DMS153 treated with DMSO at 0.1 percent for 48 hours (cell line): ENCODE measurements around the gene LCN9.
"Not testable (repeated sequence)": the region's sequence is repeated elsewhere in the genome, so short reads cannot be mapped to it uniquely, and the experiment has no call there.

Experiments
- DNase-seq: peaks from one replicate; lab custom pipeline; 2025; ENCODE audit not compliant: unreplicated experiment; lab: John Stamatoyannopoulos, UW

LCN9 gene

DNA sequence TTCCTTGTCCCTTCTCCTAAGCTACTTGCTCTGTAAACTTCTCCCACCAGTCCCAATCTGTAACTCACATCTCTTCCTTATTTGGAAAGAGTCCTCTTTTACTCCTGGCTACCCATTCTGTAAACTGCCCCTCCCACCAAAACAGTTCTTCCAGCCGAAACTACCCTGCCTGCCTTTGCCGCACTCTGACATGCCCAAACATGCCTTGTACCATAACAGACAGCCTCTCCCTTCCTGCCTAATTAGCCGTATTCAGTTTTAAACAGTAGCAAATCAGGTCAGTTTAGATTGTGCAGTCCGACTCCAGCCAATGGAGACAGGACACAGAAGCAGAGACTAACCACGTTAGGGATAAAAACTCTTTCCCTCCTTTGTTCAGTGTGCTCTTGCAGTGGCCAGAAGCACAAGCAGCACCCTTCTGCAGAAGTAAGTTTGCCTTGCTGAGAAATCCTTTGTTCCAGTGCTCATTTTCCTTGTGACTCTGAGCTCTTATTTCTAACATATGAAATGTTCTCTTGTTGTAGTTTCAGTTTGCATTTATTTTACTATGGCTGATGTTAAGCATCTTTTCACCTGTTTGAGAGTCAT lies 18.4 kb upstream of the LCN9 start:
- DNase-seq = no peak

DNA sequence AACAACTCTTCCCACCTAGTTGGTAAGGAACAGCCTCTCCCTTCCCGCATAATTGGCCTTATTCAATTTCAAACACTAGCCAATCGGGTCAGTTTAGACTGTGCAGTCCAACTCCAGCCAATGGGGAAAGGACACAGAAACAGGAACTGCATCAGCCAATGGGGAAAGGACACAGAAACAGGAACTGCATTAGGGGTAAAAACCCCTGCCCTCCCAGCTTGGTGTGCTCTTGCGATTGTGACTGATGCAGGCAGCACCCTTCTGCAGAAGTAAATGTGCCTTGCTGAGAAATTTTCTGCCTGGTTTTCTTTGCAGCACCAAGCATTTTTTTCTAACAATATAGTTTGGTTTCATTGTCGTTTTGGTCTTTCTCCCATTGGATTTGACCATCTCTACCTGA lies 15.2 kb upstream of the LCN9 start:
- no peak for DNase-seq

DNA sequence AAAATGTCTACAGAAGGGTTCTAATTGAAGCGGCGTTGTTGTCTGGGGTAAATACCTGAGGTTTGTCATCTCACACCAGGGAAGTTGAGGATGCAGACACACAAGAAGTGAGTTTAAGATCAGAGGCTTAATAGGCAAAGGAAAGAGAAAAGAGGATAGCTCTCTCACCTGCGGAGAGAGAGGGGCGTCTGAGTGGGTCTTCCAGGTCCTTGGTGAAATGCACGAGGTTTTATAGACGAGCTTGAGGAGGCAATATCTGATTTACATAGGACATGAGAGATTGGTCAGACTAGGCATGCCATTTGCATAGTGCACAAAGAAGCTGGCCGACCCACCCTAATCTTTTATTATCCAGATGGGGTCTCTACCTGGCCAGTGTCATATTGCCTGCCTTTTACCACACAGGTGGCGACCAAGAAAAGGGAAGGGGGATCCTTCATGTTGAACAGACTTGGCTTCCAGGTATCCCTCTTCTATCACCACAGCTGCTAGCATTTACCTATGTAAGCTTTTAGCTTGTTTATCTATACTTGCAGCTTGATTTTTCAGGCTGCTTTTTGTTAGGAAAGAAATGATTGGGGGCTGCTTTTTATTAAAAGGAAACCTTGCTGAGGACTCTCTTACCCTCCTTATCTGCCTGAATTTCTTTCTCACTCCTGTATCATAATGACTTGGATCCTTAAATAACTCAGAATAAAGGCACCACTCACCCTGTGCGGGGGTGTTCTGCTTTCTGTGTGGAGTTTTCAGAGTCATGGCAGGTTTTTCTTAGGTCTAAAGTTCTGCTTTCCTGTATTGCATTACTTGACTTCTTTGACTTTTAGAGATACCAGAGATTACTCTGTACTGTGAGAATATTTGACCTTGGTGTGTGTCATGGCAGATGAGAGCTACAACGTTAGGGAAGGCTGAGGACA lies 14.4 kb upstream of the LCN9 start:
- DNase-seq = no peak

DNA sequence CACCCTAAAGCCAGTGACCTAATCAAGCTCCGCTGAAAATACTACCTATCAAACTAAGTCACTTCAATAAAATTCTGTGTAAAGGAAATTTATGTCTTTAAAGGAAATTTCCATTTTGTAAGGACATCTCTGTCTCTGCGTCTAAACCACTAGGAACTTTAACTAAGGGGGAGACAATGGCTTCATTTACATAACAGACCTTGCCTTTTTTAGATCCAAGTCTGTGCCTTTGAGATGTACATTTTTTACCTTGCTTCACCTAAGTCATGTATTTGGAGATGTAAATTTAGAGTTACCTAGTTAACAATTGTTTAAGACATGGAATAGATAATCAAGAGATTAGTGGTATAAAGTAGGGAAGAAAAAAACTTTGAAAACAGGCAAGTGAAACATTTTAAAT lies 13.6 kb upstream of the LCN9 start:
- no peak for DNase-seq

DNA sequence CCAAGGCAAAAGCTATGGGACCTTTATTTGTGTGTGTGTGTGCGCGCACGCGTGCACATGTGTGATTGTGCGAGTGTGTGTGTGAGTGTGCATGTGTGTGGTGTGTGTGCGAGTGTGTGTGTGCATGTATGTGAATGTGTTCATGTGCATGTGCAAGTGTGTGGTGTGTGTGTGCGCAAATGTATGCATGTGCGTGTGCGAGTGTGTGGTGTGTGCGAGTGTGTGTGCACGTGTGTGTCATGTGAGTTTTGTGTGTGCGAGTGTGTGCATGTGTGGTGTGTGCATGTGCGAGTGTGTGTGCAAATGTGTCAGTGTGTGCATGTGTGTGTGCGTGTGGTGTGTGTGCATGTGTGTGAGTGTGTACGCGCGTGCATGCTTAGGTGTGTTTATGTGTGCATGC lies 12.7 kb upstream of the LCN9 start:
- no peak for DNase-seq

DNA sequence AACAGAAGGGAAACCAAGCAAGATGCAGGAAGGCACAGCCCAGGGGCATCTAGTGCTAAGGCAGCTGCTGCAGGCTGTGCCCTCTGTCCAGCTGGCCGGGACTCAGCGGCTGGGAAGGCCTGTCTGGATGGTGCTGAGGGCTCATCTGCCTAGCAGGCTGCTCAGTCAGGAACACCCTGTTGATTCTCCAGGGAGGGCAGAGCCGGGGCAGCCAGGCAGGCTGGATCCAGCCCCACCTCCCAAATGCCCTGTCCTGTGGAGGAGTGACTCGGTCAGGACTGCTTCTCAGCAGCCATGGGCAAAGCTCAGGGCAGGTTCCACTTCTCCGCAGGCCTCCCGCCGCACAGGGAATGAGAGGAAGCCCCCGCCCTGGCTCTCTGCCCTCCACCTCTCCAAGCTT lies 7.8 kb upstream of the LCN9 start:
- DNase-seq = no peak

DNA sequence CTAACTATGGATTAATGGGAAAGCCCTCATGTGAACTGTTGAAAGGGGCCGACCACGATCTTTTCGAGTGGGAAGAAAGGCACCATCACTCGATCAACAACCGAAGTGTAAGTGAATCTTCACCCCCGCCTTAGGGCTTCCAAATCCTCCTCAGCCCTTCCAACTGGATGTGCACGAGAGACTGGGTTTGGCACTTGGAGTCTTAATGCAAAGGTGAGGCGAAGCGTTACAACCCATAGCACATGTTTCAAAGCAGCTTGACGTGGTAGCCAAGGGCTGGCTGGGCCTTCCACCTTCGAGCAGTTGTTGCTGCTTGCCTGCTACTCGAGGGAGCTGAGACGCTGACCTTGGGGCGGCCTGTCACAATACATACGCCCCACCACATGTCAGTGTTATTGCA lies 5.7 kb upstream of the LCN9 start:
- DNase-seq = no peak

DNA sequence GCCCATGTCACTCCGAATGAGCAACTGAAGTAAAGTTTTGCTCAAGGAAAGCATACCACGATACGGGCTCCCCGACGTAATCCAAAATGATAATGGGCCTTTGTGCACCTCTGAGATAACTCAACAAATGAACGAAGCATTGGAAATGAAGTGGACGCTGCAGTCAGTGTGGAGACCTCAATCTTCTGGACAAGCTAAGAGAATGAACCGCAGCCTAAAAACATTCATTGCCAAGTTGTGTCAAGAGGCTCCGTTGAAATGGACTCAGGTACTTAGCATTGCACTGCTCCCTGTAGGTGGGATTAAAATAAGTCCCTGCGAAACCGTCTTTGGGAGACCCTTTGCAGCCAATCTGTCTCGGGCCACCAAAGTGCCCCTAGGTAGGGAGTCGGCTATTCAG lies 3.9 kb upstream of the LCN9 start:
- no peak for DNase-seq

DNA sequence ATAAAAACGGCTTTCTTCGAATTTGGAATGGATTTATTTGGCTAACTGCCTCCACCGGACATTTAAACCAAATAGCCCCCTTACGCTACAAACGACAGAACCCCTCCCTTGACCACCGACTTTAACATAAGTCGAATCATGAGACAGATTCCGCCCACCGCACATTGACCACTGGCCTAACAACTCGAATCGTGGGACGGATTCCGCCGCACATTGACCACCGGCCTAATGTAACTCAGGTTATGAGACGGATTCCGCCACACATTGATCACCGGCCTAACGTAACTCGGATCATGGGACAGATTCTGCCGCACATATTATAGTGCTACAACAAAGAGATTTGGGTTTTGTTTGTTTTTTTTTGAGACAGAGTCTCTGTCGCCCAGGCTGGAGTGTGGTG lies 2.7 kb upstream of the LCN9 start:
- DNase-seq = no peak

DNA sequence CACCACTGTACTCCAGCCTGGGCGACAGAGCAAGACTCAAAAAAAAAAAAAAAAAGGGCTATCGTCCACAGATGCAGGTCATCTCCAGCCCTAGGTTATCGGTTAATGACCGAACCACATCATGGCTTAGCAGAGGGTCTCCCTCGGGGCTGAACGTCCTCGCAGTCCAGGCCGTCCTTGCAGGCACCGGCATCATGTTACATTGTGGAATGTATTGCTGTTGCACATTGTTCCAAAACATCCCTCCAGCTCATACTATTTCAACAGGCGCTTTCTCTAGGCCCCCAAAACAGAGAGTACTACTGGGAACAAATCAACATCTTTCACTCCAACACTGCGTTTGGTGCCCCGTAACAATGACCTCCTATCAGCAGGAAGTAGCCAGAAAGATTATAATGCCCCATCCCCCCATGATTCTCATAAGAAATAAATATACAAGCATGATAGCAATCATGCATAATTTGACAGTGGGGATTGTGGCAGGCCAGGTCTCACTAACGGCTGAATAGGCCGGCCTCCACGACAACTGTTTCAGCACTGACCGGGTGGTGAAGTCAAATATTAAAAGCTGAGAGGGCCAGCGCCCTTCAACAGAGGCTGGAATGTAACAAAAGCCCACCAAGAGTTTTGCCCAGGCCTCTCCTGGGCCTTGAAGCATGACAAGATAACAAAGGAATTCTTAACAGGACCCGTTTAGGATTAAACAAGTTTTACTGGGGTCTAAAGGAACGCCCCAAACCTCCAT lies 1.1 kb upstream of the LCN9 start:
- DNase-seq = no peak

DNA sequence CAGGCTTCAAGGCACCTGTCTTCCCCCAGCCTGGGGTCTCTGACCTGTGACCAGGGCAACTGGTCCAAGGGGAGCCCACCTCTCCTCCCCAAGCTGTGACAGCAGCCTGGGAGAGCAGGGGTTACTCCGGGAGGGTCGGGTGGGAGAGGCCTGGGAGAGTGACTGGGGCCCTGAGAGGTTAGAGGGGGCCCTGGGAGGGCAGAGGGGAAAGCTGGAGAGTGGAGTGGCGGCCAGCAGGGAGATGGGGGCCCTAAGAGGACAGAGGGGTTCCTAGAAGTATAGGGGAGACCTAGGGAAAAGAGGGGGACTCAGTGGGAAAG lies 302 bp downstream of the LCN9 start:
- DNase-seq = no peak

DNA sequence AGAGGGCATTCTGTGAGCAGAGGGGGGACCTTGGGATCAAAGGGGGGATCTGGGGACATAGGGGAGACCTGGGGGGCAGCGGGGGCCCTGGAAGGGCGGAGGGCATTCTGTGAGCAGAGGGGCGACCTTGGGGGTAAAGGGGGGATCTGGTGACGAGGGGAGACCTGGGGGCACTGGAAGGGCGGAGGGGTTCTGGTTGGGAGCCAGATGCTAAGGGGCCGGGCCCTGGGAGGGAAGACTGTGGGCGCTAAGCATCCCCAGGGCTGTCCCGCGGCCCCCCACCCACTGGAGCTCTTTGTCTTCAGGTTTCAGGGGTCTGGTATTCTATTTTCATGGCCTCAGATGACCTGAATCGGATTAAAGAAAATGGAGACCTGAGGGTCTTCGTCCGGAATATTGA lies 748 bp downstream of the LCN9 start:
- no peak for DNase-seq

DNA sequence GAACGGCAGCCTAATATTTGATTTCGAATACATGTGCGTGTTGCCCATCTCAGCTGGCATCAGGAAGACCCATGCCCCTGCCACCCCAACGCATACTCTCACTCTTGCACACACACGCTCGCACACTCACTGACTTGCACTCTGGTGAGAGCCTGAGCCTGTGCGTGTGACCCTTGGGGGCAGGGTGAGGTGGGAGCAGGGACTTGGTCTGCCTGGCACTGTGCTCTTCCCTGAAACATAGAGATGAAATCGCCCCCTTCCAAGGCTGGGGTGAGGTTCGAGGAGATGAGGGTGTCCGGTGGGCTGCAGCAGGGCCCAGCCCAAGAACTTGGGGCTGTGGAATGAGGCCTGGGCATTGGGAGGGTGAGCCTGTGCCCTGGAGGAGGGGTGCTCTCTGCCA lies 1.2 kb downstream of the LCN9 start:
- DNase-seq = no peak

DNA sequence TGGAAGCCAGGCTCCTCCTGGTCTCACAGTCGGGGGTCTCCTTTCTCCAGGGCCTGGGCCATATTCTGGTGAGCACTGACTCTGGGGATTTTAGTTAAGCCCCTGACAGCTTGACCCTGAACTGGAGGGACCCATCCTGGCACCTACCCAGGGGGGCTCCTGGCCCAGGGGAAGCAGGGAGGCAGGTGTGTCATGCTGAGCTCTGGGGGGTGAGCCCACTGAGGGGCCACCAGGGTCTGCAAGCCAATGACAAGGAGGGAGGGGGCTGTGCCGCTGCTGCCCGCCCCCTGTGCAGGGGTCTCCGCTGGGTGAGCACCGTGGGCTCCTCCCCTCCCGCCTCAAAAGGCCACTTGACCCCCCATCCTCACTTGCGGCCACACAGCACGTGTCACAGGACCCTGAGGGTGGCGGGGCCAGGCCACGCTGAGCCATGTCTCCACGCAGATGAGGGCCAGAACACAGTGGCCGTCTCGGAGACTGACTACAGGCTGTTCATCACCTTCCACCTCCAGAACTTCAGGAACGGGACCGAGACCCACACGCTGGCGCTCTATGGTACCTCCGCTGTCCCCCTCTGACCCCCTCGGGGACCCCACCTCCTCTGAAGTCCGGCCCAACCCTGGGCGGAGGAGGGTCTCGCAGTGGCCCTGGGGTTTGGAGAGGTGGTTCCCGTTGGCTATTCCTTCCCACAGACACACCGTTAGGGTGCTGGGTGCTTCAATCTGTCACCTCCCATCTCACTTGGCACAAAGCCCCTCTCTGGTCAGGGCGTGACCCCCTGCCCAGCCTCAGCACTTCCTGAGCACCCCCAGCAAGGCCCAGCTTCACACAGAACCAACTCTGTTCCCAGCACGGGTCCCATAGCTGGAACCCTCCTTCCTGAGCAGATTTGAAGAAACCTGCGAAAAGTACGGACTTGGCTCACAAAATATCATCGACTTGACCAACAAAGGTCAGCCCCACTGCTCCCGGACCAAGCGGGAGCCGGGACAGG lies 2.0 kb downstream of the LCN9 start:
- DNase-seq = no peak

DNA sequence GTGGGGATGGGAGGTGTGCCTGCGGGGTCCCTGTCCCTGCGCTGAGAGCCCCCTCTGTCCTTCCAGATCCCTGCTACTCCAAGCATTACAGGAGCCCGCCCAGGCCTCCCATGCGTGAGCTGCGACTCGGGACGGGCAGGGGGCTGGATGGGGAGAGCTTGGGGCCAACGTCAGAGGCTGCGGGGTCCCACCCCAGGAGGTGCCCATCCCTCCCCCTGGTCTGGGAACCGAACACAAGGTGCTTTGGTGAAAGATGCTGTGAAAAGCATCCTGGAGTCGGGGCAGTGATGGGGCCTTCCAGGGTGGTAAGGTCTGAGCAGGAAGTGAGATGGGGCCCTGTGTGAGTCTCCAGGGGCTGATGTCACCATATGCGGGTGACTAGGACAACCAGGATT lies 2.7 kb downstream of the LCN9 start:
- DNase-seq = no peak

DNA sequence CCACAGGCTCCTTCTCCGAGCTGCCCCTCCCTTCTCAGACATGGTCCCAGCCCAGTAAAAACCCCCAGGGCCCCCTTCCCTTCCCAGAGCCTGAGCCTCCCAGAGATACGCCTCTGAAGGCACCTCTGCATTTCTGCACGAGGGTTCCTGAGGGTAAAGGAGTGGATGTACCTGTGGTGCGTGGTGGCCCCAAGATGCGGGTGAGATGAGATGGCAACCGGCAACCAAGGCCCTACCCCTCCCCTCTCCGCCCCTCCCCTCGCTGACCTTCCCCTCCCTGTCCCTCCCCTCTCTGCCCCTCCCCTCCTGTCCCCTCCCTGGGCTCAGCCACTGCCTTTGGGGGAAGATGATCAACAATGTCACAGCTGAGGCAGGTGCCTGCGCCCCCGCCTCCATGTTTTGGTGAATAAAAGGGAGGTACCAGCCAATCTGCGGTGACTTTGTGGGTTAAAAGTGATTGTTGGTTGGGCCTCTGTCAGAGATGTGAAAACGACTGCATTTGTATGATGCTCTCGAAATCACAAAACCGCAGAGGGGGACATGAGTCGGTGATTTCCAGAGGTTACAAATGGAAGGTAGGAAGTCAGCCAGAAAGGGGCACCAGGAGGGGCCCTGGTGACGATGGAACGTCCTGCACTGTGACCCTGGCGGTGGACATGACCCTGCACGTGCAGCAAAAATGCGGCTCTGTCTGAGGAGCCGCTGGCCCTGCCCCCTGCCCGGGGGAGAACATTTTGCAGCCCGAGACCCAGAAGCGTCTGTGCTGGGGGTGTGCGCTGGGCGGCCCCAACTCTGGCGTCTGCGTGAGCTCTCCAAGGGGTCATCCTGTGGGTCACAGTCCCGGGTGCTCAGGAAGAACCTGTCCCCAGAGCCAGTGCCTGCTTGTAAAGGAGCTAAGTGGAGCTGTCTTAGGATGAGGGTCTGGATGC lies 3.7 kb downstream of the LCN9 start:
- DNase-seq = no peak

DNA sequence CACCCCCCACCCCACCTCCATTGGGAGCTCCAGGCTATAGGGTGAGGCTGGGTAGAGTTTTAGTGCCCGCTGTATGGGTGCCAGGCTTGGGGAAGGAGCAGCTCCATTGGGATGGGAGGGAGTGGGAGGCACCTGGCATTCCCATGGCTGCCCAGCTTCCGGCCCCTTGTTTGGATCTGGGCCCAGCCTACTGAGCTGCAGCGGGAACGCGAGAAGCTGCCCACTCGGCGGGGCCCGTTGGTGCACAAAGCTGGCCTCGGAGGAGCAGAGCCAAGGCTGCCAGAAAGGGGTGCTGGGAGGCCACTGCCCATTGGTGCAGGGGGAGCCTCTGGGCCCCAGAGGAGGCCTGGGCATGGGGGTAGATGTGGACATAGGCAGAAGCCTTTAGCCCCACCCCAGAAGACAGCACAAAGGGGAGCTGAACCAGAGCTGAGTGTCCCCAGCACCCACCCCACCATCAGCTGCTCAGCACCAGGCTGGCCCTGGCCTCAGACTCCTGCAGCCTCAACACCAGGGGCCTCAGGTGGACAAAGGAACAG lies 4.4 kb downstream of the LCN9 start:
- DNase-seq = no peak

DNA sequence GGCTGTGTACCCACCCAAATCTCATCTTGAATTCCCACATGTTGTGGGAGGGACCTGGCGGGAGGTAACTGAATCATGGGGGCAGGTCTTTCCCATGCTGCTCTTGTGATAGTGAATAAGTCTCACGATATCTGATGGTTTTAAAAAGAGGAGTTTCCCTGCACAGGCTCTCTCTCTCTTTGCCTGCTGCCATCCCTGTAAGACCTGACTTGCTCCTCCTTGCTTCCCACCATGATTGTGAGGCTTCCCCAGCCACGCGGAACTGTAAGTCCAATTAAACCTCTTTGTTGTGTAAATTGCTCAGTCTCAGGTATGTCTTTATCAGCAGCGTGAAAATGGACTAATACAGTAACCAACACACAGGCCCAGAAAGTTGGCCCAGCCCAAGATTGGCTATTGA lies 5.9 kb downstream of the LCN9 start:
- not testable (repeated sequence) for DNase-seq

DNA sequence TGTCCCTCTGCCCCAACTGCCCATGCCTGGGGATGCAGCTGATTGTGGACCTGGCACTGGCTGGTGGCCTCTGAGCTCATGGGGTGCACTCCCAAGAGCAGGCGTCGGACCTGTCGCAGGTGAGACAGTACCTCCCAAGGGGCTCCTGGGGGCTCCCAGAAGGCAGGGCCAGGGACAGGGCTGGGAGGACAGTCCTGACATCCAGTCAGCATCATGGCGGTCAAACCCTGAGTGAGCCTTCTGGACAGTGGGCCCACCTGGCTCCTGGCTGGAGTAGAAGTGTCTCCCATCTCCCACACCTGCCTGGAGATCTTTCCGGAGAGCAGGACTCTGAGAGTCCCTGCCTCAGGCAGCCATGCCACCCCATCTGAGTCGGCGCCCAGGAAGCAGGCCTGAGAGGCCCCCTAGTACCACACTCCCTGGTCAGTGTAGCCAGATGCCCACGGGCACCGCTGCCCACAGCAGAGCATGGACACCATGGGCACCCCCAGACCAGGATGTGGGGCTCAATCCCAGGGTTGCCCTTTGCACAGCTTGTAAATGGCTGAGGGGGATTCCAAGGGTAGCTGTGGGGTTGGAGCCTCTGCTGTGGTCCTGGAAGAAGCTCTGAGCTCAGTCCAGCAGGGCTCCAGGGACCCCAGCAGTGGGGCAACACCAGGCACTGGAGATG lies 6.6 kb downstream of the LCN9 start:
- no peak for DNase-seq
